NB4 (cell line): ENCODE measurements around the gene KLK12.

ENCODE experiments used
- CTCF ChIP-seq: IDR thresholded peaks from one replicate; pipeline ENCODE4 v1.5.1; 2012; ENCODE audit warnings: low read depth, low read length
- MYC ChIP-seq: IDR thresholded peaks from 2 replicates; pipeline ENCODE4 v1.6.1; 2011; ENCODE audit warnings: low read depth, low read length
- POLR2A ChIP-seq: IDR thresholded peaks from 2 replicates; pipeline ENCODE4 v1.6.1; 2011; ENCODE audit warnings: mild to moderate bottlenecking; ENCODE audit not compliant: insufficient read length; ENCODE audit errors: extremely low read depth
- TF ChIP-seq, protein P1 (sequence below): IDR thresholded peaks from 2 replicates; pipeline ENCODE4 v1.6.1; 2011; ENCODE audit warnings: low read depth, low read length

GRCh38 chr19:51027126-51027806, 7.5 kb downstream of the KLK12 start:
- TF ChIP-seq CTCF: no peak
- TF ChIP-seq POLR2A: no peak
- TF ChIP-seq, protein P1, sequence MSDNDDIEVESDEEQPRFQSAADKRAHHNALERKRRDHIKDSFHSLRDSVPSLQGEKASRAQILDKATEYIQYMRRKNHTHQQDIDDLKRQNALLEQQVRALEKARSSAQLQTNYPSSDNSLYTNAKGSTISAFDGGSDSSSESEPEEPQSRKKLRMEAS: no peak
- TF ChIP-seq MYC: no peak
